Esophagus squamous epithelium (tissue), 5 donors: ENCODE results near the gene SCG3. TPM values are rescaled to one million over a fixed set of nuclear protein-coding genes. Genes with fewer than 3 reads are reported as not detected.

Source experiments
- DNase-seq: peaks from one replicate; lab custom pipeline; 2025; lab: John Stamatoyannopoulos, UW
- H3K27ac ChIP-seq, 4 donors: fragments of 200-600 bp; sonication (generic); one replicate each; pipeline ENCODE4 v1.5.1; 2016 to 2019; ENCODE audit warnings: mild to moderate bottlenecking in 1 of 4
- H3K27me3 ChIP-seq, 4 donors: fragments of 200-600 bp; sonication (generic); 1 replicate in 3 of 4; 2 replicates in 1 of 4; pipeline versions ENCODE4 v1.5.1 to v1.6.0; 2017 to 2021; ENCODE audit warnings: antibody characterized with exemption in 1 of 4
- H3K36me3 ChIP-seq, 3 donors: fragments of 200-600 bp; sonication (generic); one replicate each; pipeline ENCODE4 v1.5.1; 2016 to 2019
- H3K4me1 ChIP-seq, 3 donors: fragments of 200-600 bp; sonication (generic); one replicate each; pipeline ENCODE4 v1.5.1; 2017 to 2019
- H3K4me3 ChIP-seq, 4 donors: fragments of 200-600 bp; sonication (generic); 1 replicate in 3 of 4; 2 replicates in 1 of 4; pipeline ENCODE4 v1.5.1; 2016 to 2019; ENCODE audit warnings: mild to moderate bottlenecking in 2 of 4, moderate library complexity in 1 of 4
- H3K9me3 ChIP-seq, 3 donors: fragments of 200-600 bp; sonication (generic); one replicate each; pipeline ENCODE4 v1.5.1; 2016 to 2019
- POLR2A ChIP-seq, 4 donors: fragments of 450-650 bp; IDR thresholded peaks; one replicate each; pipeline ENCODE4 v1.6.1; 2017; ENCODE audit warnings: antibody characterized with exemption in 4 of 4, mild to moderate bottlenecking in 4 of 4, moderate library complexity in 3 of 4
- WGBS, 2 donors: methylation state at CpG; one replicate each; pipeline ENCODE4 v1.1.5; 2018; 5-methylcytosine and 5-hydroxymethylcytosine counted together
- intact Hi-C: fragments of 100-400 bp; cut with DNase I; formaldehyde crosslinking; loops from one replicate; pipeline ENCODE4 v1.15.0; 2022
- total RNA-seq, 4 donors: library from RNA; depleted of rRNA; stranded (reverse); fragments of >200 nt; gene quantifications; one replicate each; pipeline ENCODE4 v1.1.0, GENCODE V29; 2016
- TF ChIP-seq, protein P1 (sequence below), 6 experiments: fragments of 450-650 bp in 4 of 6; fragments of 200-600 bp in 2 of 6; sonication (generic) in 2 of 6; IDR thresholded peaks; one replicate each; pipeline ENCODE4 v1.5.1; 2016 to 2019; ENCODE audit warnings: antibody characterized with exemption in 6 of 6, mild to moderate bottlenecking in 4 of 6, moderate library complexity in 4 of 6
- donor health status: DM: yes; HTN: yes; CAD: no.

Gene SCG3
- total RNA-seq, 4 donors from 2014 or later: 0.38 TPM; not detected in 3

DNA sequence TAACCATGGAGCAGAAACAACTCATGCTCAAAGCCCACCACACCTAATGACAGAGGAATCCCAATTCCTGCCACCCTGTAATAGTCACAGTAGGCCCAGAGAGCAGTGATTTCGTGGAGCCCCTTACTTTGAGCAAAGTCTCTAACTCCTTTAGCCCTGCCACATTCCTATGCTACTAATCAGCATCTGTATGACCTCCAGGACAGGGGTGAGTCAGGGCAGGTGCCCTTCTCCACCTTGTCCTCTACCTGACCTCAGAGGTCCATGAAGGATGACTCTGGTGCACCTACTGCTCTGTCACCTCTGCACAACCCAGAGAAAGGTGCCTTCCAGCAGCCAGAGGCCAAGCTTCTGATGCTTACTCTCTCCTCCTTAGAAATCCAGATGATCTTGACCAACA, 6.1 kb upstream of the SCG3 start:
- Histone ChIP-seq H3K27ac (no peak overlapping the region), H3K4me1 (no peaks in the 10 kb centered on the region), H3K4me3 (no peak overlapping the region), H3K9me3 (no peaks in the 10 kb centered on the region), H3K36me3 (no peaks in the 10 kb centered on the region), H3K27me3 (peaks cover 0 to 15% (median 0%) of the 10 kb centered on the region in 4 donors)
- DNase-seq: no peak
- 13 to 22% methylated on average over 1 of the region's 1 CpG for WGBS, 2 donors
- intact Hi-C loops: no loop called here
- TF ChIP-seq, protein P1, sequence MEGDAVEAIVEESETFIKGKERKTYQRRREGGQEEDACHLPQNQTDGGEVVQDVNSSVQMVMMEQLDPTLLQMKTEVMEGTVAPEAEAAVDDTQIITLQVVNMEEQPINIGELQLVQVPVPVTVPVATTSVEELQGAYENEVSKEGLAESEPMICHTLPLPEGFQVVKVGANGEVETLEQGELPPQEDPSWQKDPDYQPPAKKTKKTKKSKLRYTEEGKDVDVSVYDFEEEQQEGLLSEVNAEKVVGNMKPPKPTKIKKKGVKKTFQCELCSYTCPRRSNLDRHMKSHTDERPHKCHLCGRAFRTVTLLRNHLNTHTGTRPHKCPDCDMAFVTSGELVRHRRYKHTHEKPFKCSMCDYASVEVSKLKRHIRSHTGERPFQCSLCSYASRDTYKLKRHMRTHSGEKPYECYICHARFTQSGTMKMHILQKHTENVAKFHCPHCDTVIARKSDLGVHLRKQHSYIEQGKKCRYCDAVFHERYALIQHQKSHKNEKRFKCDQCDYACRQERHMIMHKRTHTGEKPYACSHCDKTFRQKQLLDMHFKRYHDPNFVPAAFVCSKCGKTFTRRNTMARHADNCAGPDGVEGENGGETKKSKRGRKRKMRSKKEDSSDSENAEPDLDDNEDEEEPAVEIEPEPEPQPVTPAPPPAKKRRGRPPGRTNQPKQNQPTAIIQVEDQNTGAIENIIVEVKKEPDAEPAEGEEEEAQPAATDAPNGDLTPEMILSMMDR (IDR thresholded peaks at IDR 0.05): no peak
- TF ChIP-seq POLR2A (IDR thresholded peaks at IDR 0.05): no peak

DNA sequence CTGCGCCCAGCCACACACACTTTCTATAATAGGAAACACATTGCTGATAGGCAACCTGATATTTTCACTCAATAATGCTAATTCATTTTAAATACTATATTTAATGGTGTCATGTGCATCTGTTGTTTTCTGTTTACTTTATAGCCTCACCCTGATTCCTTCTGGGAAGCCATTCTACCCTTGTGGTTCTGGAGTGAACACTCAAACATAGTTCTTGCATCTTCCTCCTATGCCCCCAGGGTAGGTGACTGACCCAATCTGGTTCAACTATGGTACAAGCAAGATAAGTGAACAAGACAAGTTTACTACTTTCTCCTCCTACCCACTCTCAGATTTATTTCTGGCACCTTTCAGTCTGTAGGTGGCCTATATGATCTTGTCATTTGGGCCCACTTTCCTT, 4.3 kb upstream of the SCG3 start:
- WGBS, 2 donors: 88 to 95% methylated on average over 1 of the region's 1 CpG
- no peak for DNase-seq
- Histone ChIP-seq H3K27me3 (peaks cover 0 to 26% (median 0%) of the 10 kb centered on the region in 4 donors), H3K4me1 (peaks cover 0 to 8% (median 0%) of the 10 kb centered on the region in 3 donors), H3K27ac (no peak overlapping the region), H3K36me3 (no peaks in the 10 kb centered on the region), H3K9me3 (no peaks in the 10 kb centered on the region), H3K4me3 (no peak overlapping the region)
- intact Hi-C loops: no loop called here
- TF ChIP-seq, protein P1 (IDR thresholded peaks at IDR 0.05): no peak
- TF ChIP-seq POLR2A (IDR thresholded peaks at IDR 0.05): no peak

DNA sequence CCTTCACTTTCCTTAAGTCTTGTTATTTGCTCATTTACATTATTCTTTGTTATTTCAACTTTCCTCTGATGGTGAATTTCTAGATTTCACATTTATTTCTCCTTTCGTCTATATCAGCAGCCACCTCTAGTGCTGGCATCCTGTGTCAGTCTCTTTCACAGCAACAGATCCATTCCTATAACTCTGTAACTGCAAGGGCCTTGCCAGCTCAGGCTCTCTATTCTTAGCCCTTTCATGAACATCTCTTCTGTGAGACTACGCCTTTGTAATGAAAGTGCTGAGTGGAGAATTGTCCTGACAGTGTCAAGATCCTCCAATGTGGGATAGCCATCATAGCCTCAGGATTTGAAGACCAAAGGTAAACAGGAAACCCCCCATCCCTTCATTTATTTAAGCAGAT, 3.9 kb upstream of the SCG3 start:
- WGBS, 2 donors: 79 to 82% methylated on average over 2 of the region's 2 CpGs
- intact Hi-C loops: no loop called here
- H3K9me3 ChIP-seq: no peaks in the 10 kb centered on the region
- peaks cover 0 to 30% (median 0%) of the 10 kb centered on the region in 4 donors for H3K27me3 ChIP-seq
- H3K27ac ChIP-seq: no peak overlapping the region
- no peak overlapping the region for H3K4me3 ChIP-seq
- DNase-seq: no peak
- H3K36me3 ChIP-seq: no peaks in the 10 kb centered on the region
- H3K4me1 ChIP-seq: peaks cover 0 to 8% (median 0%) of the 10 kb centered on the region in 3 donors
- no peak for TF ChIP-seq POLR2A (IDR thresholded peaks at IDR 0.05)
- TF ChIP-seq, protein P1 (IDR thresholded peaks at IDR 0.05): no peak

DNA sequence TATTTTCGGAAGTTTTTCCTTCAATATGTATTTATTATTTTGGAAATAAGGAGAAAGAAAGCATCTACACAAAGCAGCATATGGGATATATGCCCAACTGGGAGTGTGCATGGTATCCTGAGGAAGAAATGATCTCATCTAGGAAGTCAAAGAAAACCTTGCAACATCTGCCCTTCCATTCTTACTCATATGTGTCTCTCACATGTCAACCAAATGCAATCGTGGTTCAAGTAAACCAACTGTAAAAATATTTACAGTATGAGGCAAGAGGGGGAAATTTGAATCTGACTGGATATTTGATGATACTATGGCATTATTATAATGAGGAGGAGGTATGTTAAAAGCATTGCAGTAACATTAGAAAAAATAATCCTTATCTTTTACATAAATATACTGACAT, 3.2 kb upstream of the SCG3 start:
- peaks cover 0 to 35% (median 0%) of the 10 kb centered on the region in 4 donors for H3K27me3 ChIP-seq
- H3K4me1 ChIP-seq: peaks cover 0 to 8% (median 0%) of the 10 kb centered on the region in 3 donors
- no peak for DNase-seq
- intact Hi-C loops: no loop called here
- no peaks in the 10 kb centered on the region for H3K36me3 ChIP-seq
- H3K9me3 ChIP-seq: no peaks in the 10 kb centered on the region
- H3K27ac ChIP-seq: no peak overlapping the region
- no peak overlapping the region for H3K4me3 ChIP-seq
- WGBS, 2 donors: 47 to 51% methylated on average over 2 of the region's 2 CpGs
- TF ChIP-seq, protein P1 (IDR thresholded peaks at IDR 0.05): no peak
- no peak for TF ChIP-seq POLR2A (IDR thresholded peaks at IDR 0.05)

DNA sequence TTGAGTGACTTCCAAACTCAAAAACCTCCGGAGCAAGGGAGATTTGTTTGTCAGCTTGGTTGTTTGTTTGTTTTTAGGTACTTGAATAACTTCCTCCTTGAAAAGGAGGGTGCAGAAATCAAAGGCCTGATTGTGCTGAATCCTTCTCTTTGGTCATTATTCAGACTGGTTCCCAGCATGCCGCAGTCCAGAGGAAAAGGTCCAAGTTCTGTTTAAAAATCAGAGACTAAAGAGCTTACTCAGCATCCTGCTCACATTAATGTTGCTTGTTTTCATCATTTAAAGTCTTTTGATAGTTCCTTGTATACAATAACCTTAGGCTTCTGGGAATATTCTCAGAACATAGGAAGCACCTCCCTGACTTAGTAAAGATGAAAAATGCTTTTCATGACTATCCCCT, 982 bp upstream of the SCG3 start:
- Histone ChIP-seq H3K27ac (no peak overlapping the region), H3K36me3 (no peaks in the 10 kb centered on the region), H3K27me3 (peaks cover 0 to 49% (median 0%) of the 10 kb centered on the region in 4 donors), H3K9me3 (no peaks in the 10 kb centered on the region), H3K4me1 (peaks cover 0 to 8% (median 0%) of the 10 kb centered on the region in 3 donors), H3K4me3 (no peak overlapping the region)
- WGBS, 2 donors: 38 to 43% methylated on average over 2 of the region's 2 CpGs
- intact Hi-C loops: no loop called here
- no peak for DNase-seq
- TF ChIP-seq POLR2A (IDR thresholded peaks at IDR 0.05): no peak
- TF ChIP-seq, protein P1 (IDR thresholded peaks at IDR 0.05): no peak
